ENCODE results near the gene EGR2. TPM values are rescaled to one million over a fixed set of nuclear protein-coding genes. Genes with fewer than 3 reads are reported as not detected.

EGR2 gene
- total RNA-seq, 1 donor from 2014 or later: 16.9 TPM

DNA sequence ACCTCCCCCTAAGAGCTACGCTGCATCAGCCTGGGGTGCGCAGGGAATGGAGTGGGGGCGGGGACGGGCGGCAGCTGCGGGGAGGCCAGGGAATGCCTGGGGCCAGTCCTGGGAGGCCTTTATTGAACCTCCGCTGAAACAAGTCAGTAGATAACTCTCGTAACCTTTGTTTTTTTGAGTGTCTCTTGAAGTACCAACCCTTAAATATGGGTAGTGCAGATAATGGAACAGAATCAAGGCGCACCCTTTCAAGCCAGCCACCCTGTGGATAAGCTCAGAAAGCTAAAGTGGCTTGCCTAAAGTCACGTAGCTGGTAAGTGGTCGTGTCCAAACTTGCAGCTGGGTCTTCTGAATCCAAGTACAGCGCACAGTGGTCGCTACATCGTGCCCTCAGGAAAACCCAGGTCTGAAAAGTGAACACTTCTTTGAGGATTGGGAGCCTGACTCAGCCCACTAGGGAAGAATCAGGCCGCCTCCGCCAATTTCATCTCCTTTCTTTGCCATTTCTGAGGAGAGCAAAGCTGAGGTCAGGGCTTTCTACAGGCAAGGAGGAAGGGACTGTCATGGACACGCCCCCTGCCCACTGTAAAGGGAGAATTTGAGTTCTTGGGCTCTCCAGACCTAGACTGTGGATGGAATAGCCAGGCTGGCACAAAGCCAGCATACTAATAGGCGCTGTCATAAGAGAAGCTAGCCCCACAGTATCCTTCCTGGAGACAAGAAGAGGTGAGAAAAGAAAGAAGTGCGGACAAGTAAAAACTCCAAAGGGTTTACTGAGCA is 3.2 kb upstream of the EGR2 start:
- Mint-ChIP-seq H3K4me3 (no peak overlapping the region), H3K36me3 (no peaks in the 10 kb centered on the region), H3K27ac (no peak overlapping the region), H3K4me1 (peaks cover 33% of the 10 kb centered on the region), H3K27me3 (ENCODE audit: low read depth) (peaks cover 90% of the 10 kb centered on the region), H3K9me3 (no peaks in the 10 kb centered on the region)
- TF ChIP-seq, protein P1, sequence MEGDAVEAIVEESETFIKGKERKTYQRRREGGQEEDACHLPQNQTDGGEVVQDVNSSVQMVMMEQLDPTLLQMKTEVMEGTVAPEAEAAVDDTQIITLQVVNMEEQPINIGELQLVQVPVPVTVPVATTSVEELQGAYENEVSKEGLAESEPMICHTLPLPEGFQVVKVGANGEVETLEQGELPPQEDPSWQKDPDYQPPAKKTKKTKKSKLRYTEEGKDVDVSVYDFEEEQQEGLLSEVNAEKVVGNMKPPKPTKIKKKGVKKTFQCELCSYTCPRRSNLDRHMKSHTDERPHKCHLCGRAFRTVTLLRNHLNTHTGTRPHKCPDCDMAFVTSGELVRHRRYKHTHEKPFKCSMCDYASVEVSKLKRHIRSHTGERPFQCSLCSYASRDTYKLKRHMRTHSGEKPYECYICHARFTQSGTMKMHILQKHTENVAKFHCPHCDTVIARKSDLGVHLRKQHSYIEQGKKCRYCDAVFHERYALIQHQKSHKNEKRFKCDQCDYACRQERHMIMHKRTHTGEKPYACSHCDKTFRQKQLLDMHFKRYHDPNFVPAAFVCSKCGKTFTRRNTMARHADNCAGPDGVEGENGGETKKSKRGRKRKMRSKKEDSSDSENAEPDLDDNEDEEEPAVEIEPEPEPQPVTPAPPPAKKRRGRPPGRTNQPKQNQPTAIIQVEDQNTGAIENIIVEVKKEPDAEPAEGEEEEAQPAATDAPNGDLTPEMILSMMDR (IDR thresholded peaks at IDR 0.05; ENCODE audit: unreplicated experiment): no peak
- DNase-seq (ENCODE audit: low spot score in 2 of 2, unreplicated experiment in 2 of 2): no peak

DNA sequence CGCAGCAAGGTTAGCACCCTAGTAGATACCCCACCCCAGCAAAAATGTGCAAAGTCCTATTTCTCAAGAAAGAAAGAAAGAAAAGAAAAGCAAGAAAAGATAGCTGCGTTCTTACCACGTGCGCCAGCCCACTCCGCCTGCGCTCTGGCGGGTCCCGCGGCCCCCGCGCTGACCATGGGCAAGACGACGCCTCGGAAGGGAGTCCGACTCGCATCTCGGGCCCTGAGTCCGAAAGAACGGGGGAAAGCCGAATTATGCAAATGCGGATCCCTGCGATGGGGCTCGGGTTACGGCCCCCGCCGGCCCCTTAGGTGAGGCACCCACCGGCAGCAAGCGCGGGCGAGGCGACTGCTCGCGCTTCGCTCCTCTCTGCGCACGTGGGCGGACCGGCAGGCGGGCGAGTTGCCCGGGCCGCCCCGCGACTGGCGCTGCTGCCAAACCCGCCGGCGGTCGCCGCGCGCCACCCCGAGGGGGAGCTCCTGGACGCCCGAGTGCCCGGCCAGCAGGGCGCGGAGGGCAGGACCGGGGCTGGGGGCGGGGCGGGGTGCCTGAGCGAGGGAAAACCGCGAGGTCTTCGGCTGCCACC is 2.4 kb upstream of the EGR2 start:
- Mint-ChIP-seq H3K9me3 (no peaks in the 10 kb centered on the region), H3K36me3 (no peaks in the 10 kb centered on the region), H3K4me1 (peaks cover 33% of the 10 kb centered on the region), H3K4me3 (peak overlapping the region; percentile 85), H3K27ac (no peak overlapping the region), H3K27me3 (ENCODE audit: low read depth) (peaks cover 90% of the 10 kb centered on the region)
- TF ChIP-seq, protein P1 (IDR thresholded peaks at IDR 0.05; ENCODE audit: unreplicated experiment): no peak
- peak in 1 of 2 experiments; percentile 42 for DNase-seq (ENCODE audit: low spot score in 2 of 2, unreplicated experiment in 2 of 2)

DNA sequence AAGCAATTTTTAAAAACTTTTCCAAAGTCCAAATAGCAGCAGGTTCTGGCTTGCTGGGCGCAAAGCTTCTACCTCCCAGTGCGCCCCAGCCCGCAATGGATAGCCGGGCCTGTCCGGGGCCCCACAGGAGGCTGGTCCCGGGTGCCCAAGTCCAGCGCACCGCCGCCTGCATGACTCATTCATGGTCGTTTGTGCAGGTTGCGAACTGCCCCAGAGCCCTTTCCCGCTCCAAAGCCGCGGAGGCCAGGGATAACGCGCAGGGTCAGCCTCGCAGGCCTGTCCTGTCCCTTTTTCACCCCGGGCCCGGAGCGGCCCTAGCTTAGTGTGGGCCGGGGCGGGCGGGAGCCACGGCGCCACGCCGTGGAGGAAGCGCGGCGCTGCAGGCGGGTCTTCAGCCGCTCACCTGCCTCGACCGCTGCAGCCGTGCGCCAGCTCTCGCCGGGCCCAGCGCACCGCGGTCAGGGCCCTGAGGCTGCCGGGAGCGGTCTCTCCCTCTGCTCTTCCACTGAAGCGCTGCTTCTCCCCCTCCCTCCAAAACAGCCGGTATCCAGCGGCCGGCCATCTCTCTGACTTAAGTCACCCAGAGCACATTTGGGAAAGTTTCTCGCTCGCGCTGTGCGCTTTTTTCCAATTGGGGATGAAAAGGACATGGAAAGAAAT is 1.7 kb upstream of the EGR2 start:
- Mint-ChIP-seq H3K36me3 (no peaks in the 10 kb centered on the region), H3K4me3 (peak overlapping the region; percentile 85), H3K27ac (peak overlapping the region; percentile 95), H3K4me1 (peaks cover 33% of the 10 kb centered on the region), H3K27me3 (ENCODE audit: low read depth) (peaks cover 93% of the 10 kb centered on the region), H3K9me3 (no peaks in the 10 kb centered on the region)
- DNase-seq (ENCODE audit: low spot score in 2 of 2, unreplicated experiment in 2 of 2): peak; percentile 40 to 71
- TF ChIP-seq, protein P1 (IDR thresholded peaks at IDR 0.05; ENCODE audit: unreplicated experiment): peak; percentile 73

DNA sequence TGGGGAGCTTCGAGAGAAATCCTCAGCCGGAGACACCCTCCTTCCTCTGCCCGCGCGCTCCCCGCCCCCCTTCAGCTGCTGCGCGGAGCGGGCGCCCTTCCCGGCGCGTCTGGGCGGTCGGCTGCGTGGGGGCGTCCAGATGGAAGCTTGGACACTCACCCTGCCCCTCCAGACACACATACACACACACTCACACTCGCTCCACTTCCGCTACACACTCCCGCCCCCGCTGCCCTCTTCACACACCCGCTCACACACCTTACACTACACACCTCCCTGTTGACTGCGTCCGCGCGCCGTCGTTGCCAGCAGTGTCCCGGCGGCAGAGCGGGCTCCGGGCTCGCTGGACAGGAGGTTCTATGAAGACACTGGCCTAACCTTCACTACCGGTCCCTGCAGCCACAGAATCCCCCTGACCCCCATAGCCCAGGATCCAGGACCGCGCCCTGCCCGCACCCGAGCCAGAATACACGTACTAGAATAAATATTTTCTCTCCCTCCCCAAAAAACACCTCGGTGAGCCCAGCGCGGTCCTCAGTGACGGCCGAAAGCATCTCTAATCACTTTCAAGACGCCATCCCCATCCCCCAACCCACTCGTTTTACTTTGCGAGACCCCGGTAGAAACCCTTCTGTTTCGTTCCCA is 1.1 kb upstream of the EGR2 start:
- Mint-ChIP-seq H3K36me3 (no peaks in the 10 kb centered on the region), H3K9me3 (no peaks in the 10 kb centered on the region), H3K4me3 (peak overlapping the region; percentile 85), H3K27me3 (ENCODE audit: low read depth) (peaks cover 94% of the 10 kb centered on the region), H3K4me1 (peaks cover 33% of the 10 kb centered on the region), H3K27ac (peak overlapping the region; percentile 95)
- peak in 1 of 2 experiments; percentile 54 for DNase-seq (ENCODE audit: low spot score in 2 of 2, unreplicated experiment in 2 of 2)
- TF ChIP-seq, protein P1 (IDR thresholded peaks at IDR 0.05; ENCODE audit: unreplicated experiment): no peak

DNA sequence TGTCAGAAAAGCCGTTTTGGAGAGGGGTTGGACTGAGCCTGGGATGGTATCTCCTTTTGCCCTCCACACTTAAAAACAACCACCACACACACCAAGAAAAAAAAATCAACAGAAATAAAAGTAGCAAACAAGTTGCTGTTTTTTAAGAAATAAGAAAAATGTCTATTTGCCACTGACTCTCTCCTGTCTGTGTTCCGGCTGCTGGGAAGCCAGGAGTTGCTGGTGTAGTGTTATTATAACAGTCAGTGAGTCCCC is 163 bp downstream of the EGR2 start:
- Mint-ChIP-seq H3K4me1 (peaks cover 33% of the 10 kb centered on the region), H3K4me3 (peak overlapping the region; percentile 85), H3K36me3 (peaks cover 2% of the 10 kb centered on the region), H3K9me3 (no peaks in the 10 kb centered on the region), H3K27ac (peak overlapping the region; percentile 95), H3K27me3 (ENCODE audit: low read depth) (peaks cover 92% of the 10 kb centered on the region)
- DNase-seq (ENCODE audit: low spot score in 2 of 2, unreplicated experiment in 2 of 2): no peak
- TF ChIP-seq, protein P1 (IDR thresholded peaks at IDR 0.05; ENCODE audit: unreplicated experiment): no peak
